ENCODE results near the gene DOCK9.

- TF ChIP-seq CTCF (IDR thresholded peaks at IDR 0.05; ENCODE audit: insufficient read depth, low read depth, low read length), result no peak
- TF ChIP-seq EZH2 (IDR thresholded peaks at IDR 0.05; ENCODE audit: insufficient read depth, low read length), result no peak
These were observed 230.9 kb downstream of the DOCK9 start for GRCh38 chr13:98746968-98747367.
